ENCODE data around the gene CCDC87.
"Not testable (repeated sequence)": the region's sequence is repeated elsewhere in the genome, so short reads cannot be mapped to it uniquely, and the experiment has no call there.

CCDC87 gene

GRCh38 chr11:66554602-66555001 is 38.3 kb downstream of the CCDC87 start:
- no peak for DNase-seq (ENCODE audit: low read depth)

GRCh38 chr11:66550887-66551286 is 42.0 kb downstream of the CCDC87 start:
- no peak for DNase-seq (ENCODE audit: low read depth)

GRCh38 chr11:66549696-66550095 is 43.2 kb downstream of the CCDC87 start:
- DNase-seq (ENCODE audit: low read depth), result no peak

GRCh38 chr11:66548774-66549630 is 43.9 kb downstream of the CCDC87 start:
- DNase-seq (ENCODE audit: low read depth), result no peak

GRCh38 chr11:66548041-66548440 is 44.8 kb downstream of the CCDC87 start:
- no peak for DNase-seq (ENCODE audit: low read depth)

GRCh38 chr11:66547662-66548009 is 45.2 kb downstream of the CCDC87 start:
- no peak for DNase-seq (ENCODE audit: low read depth)

GRCh38 chr11:66546966-66547661 is 45.7 kb downstream of the CCDC87 start:
- DNase-seq (ENCODE audit: low read depth), result no peak

- DNase-seq (ENCODE audit: low read depth), result no peak
These were observed 46.4 kb downstream of the CCDC87 start, which contains the start of gene ACTN3 for GRCh38 chr11:66546368-66546965. Gene ACTN3 (plus strand): TSS chr11:66546903. CDS start chr11:66546938, 35 bp downstream.

GRCh38 chr11:66545701-66546367 is 47.0 kb downstream of the CCDC87 start, which contains the start of gene ZDHHC24:
Gene ZDHHC24 (minus strand): TSS chr11:66546048. CDS start chr11:66546003, 45 bp downstream.
- DNase-seq (ENCODE audit: low read depth), result peak; percentile 50

GRCh38 chr11:66544952-66545351 is 47.9 kb downstream of the CCDC87 start:
- not testable (repeated sequence) for DNase-seq (ENCODE audit: low read depth)

GRCh38 chr11:66543263-66544107 is 49.4 kb downstream of the CCDC87 start:
- DNase-seq (ENCODE audit: low read depth), result peak; percentile 31

GRCh38 chr11:66542362-66542761 is 50.5 kb downstream of the CCDC87 start:
- no peak for DNase-seq (ENCODE audit: low read depth)

GRCh38 chr11:66541892-66542291 is 51.0 kb downstream of the CCDC87 start:
- no peak for DNase-seq (ENCODE audit: low read depth)

- DNase-seq (ENCODE audit: low read depth), result not testable (repeated sequence)
These were observed 52.3 kb downstream of the CCDC87 start for GRCh38 chr11:66540598-66540997.
